ENCODE results near the gene ARR3.
"Not testable (repeated sequence)": the region's sequence is repeated elsewhere in the genome, so short reads cannot be mapped to it uniquely, and the experiment has no call there.

Gene ARR3

GRCh38 chrX:70268034-70268433 is at the start of gene ARR3:
Gene ARR3, plus strand, starts transcription at chrX:70268334. Its CDS starts 1,052 bp downstream, at chrX:70269386.
- no peak for DNase-seq

- peak; percentile 1 for DNase-seq
Measured at GRCh38 chrX:70219938-70220764, 48.0 kb upstream of the ARR3 start.

GRCh38 chrX:70226048-70226447 is 42.1 kb upstream of the ARR3 start:
- DNase-seq = no peak

- DNase-seq = no peak
Measured at GRCh38 chrX:70226687-70227086, 41.4 kb upstream of the ARR3 start.

GRCh38 chrX:70231666-70232065 is 36.5 kb upstream of the ARR3 start:
- DNase-seq = no peak

- no peak for DNase-seq
Measured at GRCh38 chrX:70234355-70234754, 33.8 kb upstream of the ARR3 start, which contains the start of gene AWAT1. Gene AWAT1, plus strand, starts transcription at chrX:70234655. Its CDS starts 41 bp downstream, at chrX:70234696.

GRCh38 chrX:70240751-70241150 is 27.4 kb upstream of the ARR3 start:
- no peak for DNase-seq

- DNase-seq = no peak
Measured at GRCh38 chrX:70241501-70241900, 26.6 kb upstream of the ARR3 start.

GRCh38 chrX:70243601-70244000 is 24.5 kb upstream of the ARR3 start:
- not testable (repeated sequence) for DNase-seq

GRCh38 chrX:70244881-70245280 is 23.3 kb upstream of the ARR3 start:
- DNase-seq = no peak

- no peak for DNase-seq
Measured at GRCh38 chrX:70247252-70247651, 20.9 kb upstream of the ARR3 start.

GRCh38 chrX:70252491-70252890 is 15.6 kb upstream of the ARR3 start:
- DNase-seq = no peak

- no peak for DNase-seq
Measured at GRCh38 chrX:70253377-70254062, 14.6 kb upstream of the ARR3 start.

- DNase-seq = no peak
Measured at GRCh38 chrX:70254063-70254400, 14.1 kb upstream of the ARR3 start.

GRCh38 chrX:70254909-70255308 is 13.2 kb upstream of the ARR3 start:
- no peak for DNase-seq

- DNase-seq = no peak
Measured at GRCh38 chrX:70255452-70255851, 12.7 kb upstream of the ARR3 start.

GRCh38 chrX:70257423-70258288 is 10.5 kb upstream of the ARR3 start:
- DNase-seq = no peak

GRCh38 chrX:70260104-70260503 is 8.0 kb upstream of the ARR3 start, which contains the start of gene P2RY4:
Gene P2RY4, minus strand, starts transcription at chrX:70260204. Its CDS starts 580 bp downstream, at chrX:70259624.
- DNase-seq = no peak

- no peak for DNase-seq
Measured at GRCh38 chrX:70262952-70263567, 5.1 kb upstream of the ARR3 start.

- no peak for DNase-seq
Measured at GRCh38 chrX:70264784-70265183, 3.4 kb upstream of the ARR3 start.

GRCh38 chrX:70274029-70274428 is 5.9 kb downstream of the ARR3 start:
- not testable (repeated sequence) for DNase-seq

- DNase-seq = no peak
Measured at GRCh38 chrX:70279081-70279480, 10.9 kb downstream of the ARR3 start.

GRCh38 chrX:70280573-70280972 is 12.4 kb downstream of the ARR3 start:
- DNase-seq = no peak
